T-helper 2 cell treated with Interferon-gamma antibody and Interleukin-4, amounts not matched to agents 100 ng/mL and 5 ng/mL, for 36 hours (primary cell): Measurements from ENCODE around the gene AADACL4. TPM values are rescaled to one million over a fixed set of nuclear protein-coding genes. Genes with fewer than 3 reads are reported as not detected.

Experiments
- intact Hi-C: fragments of 100-400 bp; cut with micrococcal nuclease; formaldehyde crosslinking; loops from one replicate; pipeline ENCODE4 v1.15.1; 2023
- total RNA-seq: library from RNA; stranded (reverse); gene quantifications from 2 replicates; pipeline ENCODE4 v1.2.3, GENCODE V29; 2022

Gene AADACL4
- not detected in 2 replicates for total RNA-seq

DNA sequence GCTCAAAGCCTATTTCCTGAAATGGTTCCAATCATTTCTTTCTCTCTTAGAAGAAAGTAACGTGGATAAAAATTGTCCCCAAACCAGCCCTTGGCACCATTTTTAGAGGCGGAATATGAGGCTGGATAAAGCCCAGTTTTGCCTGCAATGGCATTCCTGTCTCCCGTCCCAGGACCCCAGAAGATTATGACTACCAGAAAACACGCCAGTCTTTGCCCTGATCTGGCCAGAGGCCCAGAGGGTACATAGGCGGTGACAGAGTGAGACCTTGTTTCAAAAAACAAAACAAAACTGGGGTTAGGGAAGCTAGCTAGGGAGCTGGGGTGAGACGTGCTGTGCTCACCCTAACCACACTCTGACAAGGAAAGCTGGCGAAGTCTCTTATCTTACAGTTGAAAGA lies at the start of gene AADACL4:
AADACL4 (plus strand) TSS at position 301 of the 400 bp plus-strand sequence. CDS start 462 bp downstream, outside the sequence.
- intact Hi-C loops: no loop called here

DNA sequence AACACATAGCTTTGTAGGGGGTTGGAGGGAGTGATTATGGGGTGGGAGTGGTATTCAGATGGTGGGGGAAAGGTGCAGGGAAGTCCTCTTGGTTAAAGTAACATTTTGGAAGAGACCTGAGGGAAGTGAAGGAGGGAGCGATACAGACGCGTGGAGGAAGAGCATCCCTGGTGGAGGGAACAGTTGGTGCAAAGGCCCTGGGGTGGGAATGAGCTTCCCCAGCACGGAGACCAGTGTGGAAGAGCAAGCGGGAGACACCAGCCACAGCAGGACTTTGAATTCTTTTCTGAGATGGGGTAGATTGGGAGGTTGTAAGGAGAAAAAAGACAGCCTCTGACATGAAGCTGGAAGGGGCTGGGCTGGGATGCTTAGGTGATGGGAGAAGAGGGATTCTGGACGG lies 49.4 kb upstream of the AADACL4 start:
- intact Hi-C loops: no loop called here

DNA sequence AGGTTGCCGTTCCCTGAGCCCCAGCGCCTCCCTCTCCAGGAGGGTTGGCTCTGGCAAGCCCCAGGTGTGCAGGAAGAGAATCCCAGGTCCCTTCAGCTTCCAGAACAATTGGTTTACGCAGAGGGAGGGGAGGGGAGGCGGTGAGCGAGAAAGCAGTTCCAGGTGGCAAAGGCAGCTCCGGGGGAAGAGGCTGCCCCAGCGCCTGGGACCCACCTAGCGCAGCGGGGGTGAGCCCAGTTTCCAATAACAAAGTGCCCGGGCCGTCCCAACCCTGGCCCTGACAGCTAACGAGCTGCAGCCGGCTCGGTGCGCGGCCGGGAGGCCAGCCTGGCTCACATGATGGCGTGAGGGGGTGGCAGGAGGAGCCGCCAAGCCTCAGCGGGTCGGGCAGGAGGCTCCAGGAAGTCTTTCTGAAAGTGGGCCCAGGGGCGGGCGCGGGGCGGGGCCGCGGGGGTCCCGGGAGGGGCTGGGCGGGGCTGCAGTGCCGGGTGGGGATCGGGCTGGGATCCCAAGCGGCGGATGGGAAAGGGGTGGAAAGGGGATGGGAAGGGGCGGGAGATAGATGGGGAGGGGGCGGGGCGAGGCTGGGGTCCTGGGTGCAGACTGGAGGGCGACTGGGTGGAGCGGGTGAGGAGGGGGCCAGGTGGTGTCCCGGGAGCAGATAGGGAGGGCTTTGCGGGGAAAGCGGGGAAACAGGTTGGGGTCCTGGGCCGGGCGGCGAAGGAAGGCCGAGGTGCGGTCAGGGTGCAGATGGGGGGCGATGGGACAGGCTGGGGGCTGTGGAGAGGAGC lies 48.7 kb upstream of the AADACL4 start:
- intact Hi-C loops: no loop called here

- intact Hi-C loops: no loop called here
Measured at GRCh38 chr1:12595757-12596006, 48.2 kb upstream of the AADACL4 start.

DNA sequence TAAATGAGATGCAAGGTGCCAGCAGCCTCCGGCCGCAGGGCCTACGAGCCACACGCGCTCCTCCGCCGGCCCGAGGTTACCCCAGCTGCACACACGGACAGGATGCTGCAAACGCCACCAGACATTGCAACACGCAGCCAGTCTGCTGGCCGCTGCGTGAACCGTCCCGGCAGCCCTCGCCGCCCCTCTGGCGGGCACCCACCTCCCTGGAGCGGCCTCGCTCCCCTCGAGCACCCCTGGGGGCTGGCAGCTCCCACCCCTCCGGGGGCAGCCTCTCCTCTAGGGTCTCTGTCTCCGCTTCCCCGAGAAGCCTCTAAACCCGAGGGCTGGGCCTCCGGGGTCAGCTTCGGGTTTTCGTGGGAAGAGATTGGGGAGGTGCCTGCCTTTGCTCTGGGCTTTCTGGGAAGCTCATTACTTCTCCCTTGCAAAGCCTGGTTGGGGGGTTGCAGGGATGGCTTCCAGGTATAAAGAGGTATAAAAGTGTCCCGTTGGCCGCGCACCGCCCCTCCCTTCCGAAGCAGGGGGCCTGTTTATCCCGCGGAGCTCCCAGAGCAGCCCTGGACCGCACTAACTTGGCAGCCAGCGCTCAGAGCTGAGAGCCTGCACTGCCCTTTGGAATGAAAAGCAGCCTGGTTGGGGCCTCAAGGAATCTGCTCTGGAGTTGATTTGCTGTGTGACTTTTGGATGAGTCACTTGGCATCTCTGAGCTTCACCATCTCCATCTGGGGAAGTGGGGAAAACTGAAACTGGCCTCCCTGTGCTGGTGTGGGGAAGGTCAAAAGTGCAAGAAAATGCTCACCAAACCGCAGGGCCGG lies 47.7 kb upstream of the AADACL4 start:
- intact Hi-C loops: no loop called here

GRCh38 chr1:12597792-12598191 lies 46.1 kb upstream of the AADACL4 start:
- intact Hi-C loops: no loop called here

GRCh38 chr1:12598974-12599373 lies 44.9 kb upstream of the AADACL4 start:
- intact Hi-C loops: no loop called here

GRCh38 chr1:12599657-12600056 lies 44.2 kb upstream of the AADACL4 start:
- intact Hi-C loops: loop anchor here (5.0 kb wide), 1 partner anchor 87 kb away; no protein-coding TSS in a partner anchor

GRCh38 chr1:12600335-12600734 lies 43.5 kb upstream of the AADACL4 start:
- intact Hi-C loops: loop anchor here (5.0 kb wide), 1 partner anchor 88 kb away; no protein-coding TSS in a partner anchor

GRCh38 chr1:12600880-12601633 lies 42.8 kb upstream of the AADACL4 start:
- intact Hi-C loops: loop anchor here (1.0 to 5.0 kb wide), 2 partner anchors 18 to 89 kb away; no protein-coding TSS in a partner anchor

- intact Hi-C loops: loop anchor here (1.0 to 5.0 kb wide), 2 partner anchors 17 to 90 kb away; no protein-coding TSS in a partner anchor
Measured at GRCh38 chr1:12601700-12602658, 41.9 kb upstream of the AADACL4 start.

GRCh38 chr1:12602659-12603024 lies 41.2 kb upstream of the AADACL4 start:
- intact Hi-C loops: loop anchor here (5.0 kb wide), 1 partner anchor 90 kb away; no protein-coding TSS in a partner anchor

- intact Hi-C loops: loop anchor here (5.0 kb wide), 1 partner anchor 91 kb away; no protein-coding TSS in a partner anchor
Measured at GRCh38 chr1:12603224-12603623, 40.7 kb upstream of the AADACL4 start.

- intact Hi-C loops: loop anchor here (1.0 to 5.0 kb wide), 2 partner anchors 14 to 92 kb away; partner anchors contain the start of gene DHRS3
Measured at GRCh38 chr1:12604114-12604874, 39.6 kb upstream of the AADACL4 start.

DNA sequence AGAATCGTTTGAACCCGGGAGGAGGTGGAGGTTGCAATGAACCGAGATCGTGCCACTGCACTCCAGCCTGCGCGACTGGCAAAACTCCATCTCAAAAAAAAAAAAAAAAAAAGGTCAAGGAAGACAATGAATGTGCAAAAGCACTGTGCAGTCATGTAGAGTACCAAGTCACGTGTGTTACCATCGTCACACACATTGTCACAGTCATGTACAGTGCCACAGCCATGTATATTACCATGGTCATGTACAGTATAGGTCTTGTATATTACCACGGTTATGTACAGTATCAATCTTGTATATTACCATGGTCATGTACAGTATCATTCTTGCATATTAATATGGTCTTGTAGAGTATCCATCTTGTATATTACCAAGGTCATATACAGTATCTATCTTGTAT lies 38.9 kb upstream of the AADACL4 start:
- intact Hi-C loops: loop anchor here (1.0 to 5.0 kb wide), 2 partner anchors 13 to 93 kb away; partner anchors contain the start of gene DHRS3

DNA sequence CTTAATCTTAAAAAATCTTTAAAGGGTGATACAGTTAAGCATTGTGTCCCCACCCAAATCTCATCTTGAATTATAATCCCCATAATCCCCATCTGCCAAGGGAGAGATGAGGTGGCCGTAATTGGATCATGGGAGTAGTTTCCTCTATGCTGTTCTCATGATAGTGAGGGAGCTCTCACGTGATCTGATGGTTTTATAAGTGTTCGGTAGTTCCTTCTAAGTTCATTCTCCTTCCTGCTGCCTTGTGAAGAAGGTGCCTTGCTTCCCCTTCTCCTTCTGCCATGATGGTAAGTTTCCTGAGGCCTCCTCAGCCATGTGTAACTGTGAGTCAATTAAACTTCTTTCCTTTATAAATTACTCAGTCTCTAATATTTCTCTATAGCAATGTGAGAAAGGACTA lies 36.6 kb upstream of the AADACL4 start:
- intact Hi-C loops: no loop called here

DNA sequence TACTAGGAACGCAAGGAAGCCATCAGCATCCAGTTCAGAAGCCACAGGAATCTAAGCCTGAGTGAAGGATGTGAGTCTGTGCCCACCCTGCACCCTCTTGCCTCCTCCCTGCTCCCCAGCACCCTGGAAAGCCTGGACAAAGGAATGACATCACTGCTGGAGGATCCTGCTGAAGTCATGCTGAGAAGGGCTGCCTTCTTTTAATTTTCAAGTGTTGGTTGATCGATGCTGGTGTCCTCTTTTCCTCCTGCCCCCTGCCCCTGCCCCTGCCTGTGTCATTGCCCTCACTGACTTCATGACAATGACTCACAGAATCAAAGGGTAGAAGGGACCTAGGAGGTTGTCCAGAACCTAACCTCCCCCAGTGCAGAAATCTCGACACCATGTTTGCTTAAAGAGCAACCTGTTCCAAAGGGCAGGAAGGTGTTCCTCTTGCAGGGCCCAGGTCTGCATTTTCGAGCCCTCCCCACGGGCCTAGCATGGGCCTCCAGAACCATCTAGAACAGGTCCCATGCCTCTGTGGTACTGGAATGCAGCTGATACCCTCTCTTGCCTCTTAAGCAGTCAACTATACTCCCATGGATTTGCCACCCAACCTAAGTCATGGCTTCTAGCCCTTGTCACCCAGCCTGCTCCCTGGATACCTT lies 35.5 kb upstream of the AADACL4 start:
- intact Hi-C loops: no loop called here

DNA sequence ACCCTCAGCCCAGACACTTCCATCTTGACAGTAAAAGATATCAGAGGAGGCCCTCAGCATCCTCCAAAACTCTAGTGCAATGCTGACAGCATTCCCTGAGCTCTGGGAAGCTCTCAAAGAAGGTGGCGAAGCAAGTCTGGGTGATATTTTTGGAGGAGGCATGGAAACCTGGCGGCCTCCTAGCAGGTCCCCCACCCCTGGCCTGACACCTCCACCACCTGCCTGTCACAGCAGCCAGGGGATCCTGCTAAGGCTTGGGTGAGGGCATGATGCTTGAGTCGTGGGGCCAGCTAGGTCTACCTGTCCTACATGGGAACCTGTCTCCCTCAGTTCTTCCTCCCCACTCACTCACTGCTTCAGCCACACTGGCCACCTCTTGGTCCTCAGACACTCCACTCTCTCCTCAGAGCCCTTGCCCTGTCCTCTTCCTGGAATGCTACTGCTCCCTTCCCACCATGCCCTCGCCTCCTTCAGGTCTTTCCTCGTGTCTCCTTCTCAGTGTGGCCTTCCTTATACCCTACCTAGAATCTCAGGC lies 34.3 kb upstream of the AADACL4 start:
- intact Hi-C loops: no loop called here
